Transverse colon (tissue), 4 donors: ENCODE measurements around the gene NT5C1A.

Experiments used
- CTCF ChIP-seq, 5 experiments: fragments of 200-600 bp in 3 of 5; fragments of 450-650 bp in 2 of 5; sonication (generic) in 3 of 5; IDR thresholded peaks; 1 replicate in 2 of 5; 2 replicates in 3 of 5; pipeline ENCODE4 v1.5.1; 2016 to 2017; ENCODE audit warnings: antibody characterized with exemption in 5 of 5, inconsistent platforms in 3 of 5, mild to moderate bottlenecking in 2 of 5, moderate library complexity in 1 of 5
- EP300 ChIP-seq: sonication (generic); formaldehyde crosslinking; IDR thresholded peaks from one replicate; pipeline ENCODE4 v1.6.1; 2017; ENCODE audit warnings: antibody characterized with exemption, low read depth
- POLR2A ChIP-seq: fragments of 450-650 bp; IDR thresholded peaks from one replicate; pipeline ENCODE4 v1.6.1; 2016; ENCODE audit warnings: antibody characterized with exemption, mild to moderate bottlenecking, moderate library complexity
- POLR2AphosphoS5 ChIP-seq, 3 donors: sonication (generic); formaldehyde crosslinking; IDR thresholded peaks; one replicate each; pipeline ENCODE4 v1.6.1; 2016; ENCODE audit warnings: antibody characterized with exemption in 3 of 3

- TF ChIP-seq POLR2A (no peak), CTCF (IDR thresholded peaks at IDR 0.05) (no peak), POLR2AphosphoS5 (IDR thresholded peaks at IDR 0.05) (no peak), EP300 (no peak)
Measured at GRCh38 chr1:39684313-39684664, 12.4 kb upstream of the NT5C1A start.
